ENCODE data around the gene TMEM145. TPM values are rescaled to one million over a fixed set of nuclear protein-coding genes. Genes with fewer than 3 reads are reported as not detected.
A peak's percentile ranks its signal among the peaks of the same experiment; 100 is the strongest.

TMEM145 gene
- total and polyA plus RNA-seq, 2 donors from 2014 or later: not detected

GRCh38 chr19:42303101-42303464 lies 10.0 kb upstream of the TMEM145 start:
- intact Hi-C loops (cut with DNase I): no loop called here
- Histone ChIP-seq H3K4me1 (ENCODE audit: control insufficient read depth in 2 of 3, insufficient read depth in 2 of 3, low read depth in 1 of 3, low read length in 3 of 3) (peaks cover 2 to 4% (median 2%) of the 10 kb centered on the region in 3 donors), H3K27me3 (ENCODE audit: control insufficient read depth, insufficient read depth, low read length) (no peaks in the 10 kb centered on the region), H3K9me3 (ENCODE audit: control insufficient read depth in 2 of 3, insufficient read depth in 1 of 3, low read length in 3 of 3) (no peaks in the 10 kb centered on the region), H3K27ac (ENCODE audit: low read depth in 2 of 2, low read length in 2 of 2) (no peak overlapping the region), H3K9ac (ENCODE audit: low read length in 3 of 3) (peak overlapping the region in 1 of 3 donors; percentile 37), H3K4me3 (ENCODE audit: low read length in 3 of 3) (peak overlapping the region in 2 of 3 donors; percentile 49 to 75), H3K36me3 (ENCODE audit: control insufficient read depth in 2 of 3, insufficient read depth in 3 of 3, low read length in 3 of 3) (no peaks in the 10 kb centered on the region)
- no peak for TF ChIP-seq CTCF (IDR thresholded peaks at IDR 0.05; ENCODE audit: borderline replicate concordance, extremely low read depth, insufficient read depth)
- DNase-seq (peak in 1 of 5 donors; percentile 32), FAIRE-seq (no peak)

- no peaks in the 10 kb centered on the region for H3K36me3 ChIP-seq (ENCODE audit: control insufficient read depth in 2 of 3, insufficient read depth in 3 of 3, low read length in 3 of 3)
- no peaks in the 10 kb centered on the region for H3K27me3 ChIP-seq (ENCODE audit: control insufficient read depth, insufficient read depth, low read length)
- H3K4me1 ChIP-seq (ENCODE audit: control insufficient read depth in 2 of 3, insufficient read depth in 2 of 3, low read depth in 1 of 3, low read length in 3 of 3): peaks cover 2 to 4% (median 2%) of the 10 kb centered on the region in 3 donors
- H3K4me3 ChIP-seq (ENCODE audit: low read length in 3 of 3): no peak overlapping the region
- no peak for DNase-seq
- H3K27ac ChIP-seq (ENCODE audit: low read depth in 2 of 2, low read length in 2 of 2): no peak overlapping the region
- no peak for FAIRE-seq
- H3K9me3 ChIP-seq (ENCODE audit: control insufficient read depth in 2 of 3, insufficient read depth in 1 of 3, low read length in 3 of 3): no peaks in the 10 kb centered on the region
- TF ChIP-seq CTCF (IDR thresholded peaks at IDR 0.05; ENCODE audit: borderline replicate concordance, extremely low read depth, insufficient read depth): no peak
- intact Hi-C loops (cut with DNase I): no loop called here
- no peak overlapping the region for H3K9ac ChIP-seq (ENCODE audit: low read length in 3 of 3)
These were observed 9.2 kb upstream of the TMEM145 start for GRCh38 chr19:42303876-42304275.

DNA sequence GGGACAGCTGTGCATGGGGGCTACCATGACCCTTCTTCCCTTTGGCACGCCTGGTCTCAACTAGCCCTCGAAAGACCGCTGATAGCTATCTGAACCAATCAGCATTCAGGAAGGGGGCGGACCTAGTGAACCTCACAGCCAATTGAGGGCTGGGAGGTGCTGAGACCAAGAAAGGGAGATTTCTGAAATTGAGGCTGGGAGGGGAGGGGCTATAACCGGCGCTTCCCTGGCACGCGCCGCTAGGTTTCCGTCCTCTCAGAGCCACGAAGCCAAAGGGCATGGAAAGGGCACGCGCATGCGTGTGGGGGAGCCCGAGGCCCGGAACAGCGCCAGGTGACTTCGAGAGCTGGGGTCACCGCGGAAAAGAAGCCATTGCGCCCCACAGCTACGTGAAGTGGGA lies 6.5 kb upstream of the TMEM145 start:
- no peak overlapping the region for H3K4me3 ChIP-seq (ENCODE audit: low read length in 3 of 3)
- H3K36me3 ChIP-seq (ENCODE audit: control insufficient read depth in 2 of 3, insufficient read depth in 3 of 3, low read length in 3 of 3): no peaks in the 10 kb centered on the region
- no peak for TF ChIP-seq CTCF (IDR thresholded peaks at IDR 0.05; ENCODE audit: borderline replicate concordance, extremely low read depth, insufficient read depth)
- peaks cover 0 to 4% (median 0%) of the 10 kb centered on the region in 3 donors for H3K4me1 ChIP-seq (ENCODE audit: control insufficient read depth in 2 of 3, insufficient read depth in 2 of 3, low read depth in 1 of 3, low read length in 3 of 3)
- DNase-seq (no peak), FAIRE-seq (no peak)
- no peak overlapping the region for H3K27ac ChIP-seq (ENCODE audit: low read depth in 2 of 2, low read length in 2 of 2)
- H3K9ac ChIP-seq (ENCODE audit: low read length in 3 of 3): no peak overlapping the region
- intact Hi-C loops (cut with DNase I): no loop called here
- H3K9me3 ChIP-seq (ENCODE audit: control insufficient read depth in 2 of 3, insufficient read depth in 1 of 3, low read length in 3 of 3): no peaks in the 10 kb centered on the region
- no peaks in the 10 kb centered on the region for H3K27me3 ChIP-seq (ENCODE audit: control insufficient read depth, insufficient read depth, low read length)

- H3K27me3 ChIP-seq (ENCODE audit: control insufficient read depth, insufficient read depth, low read length): no peaks in the 10 kb centered on the region
- FAIRE-seq (no peak), DNase-seq (peak in 1 of 5 donors; percentile 53)
- no peak overlapping the region for H3K27ac ChIP-seq (ENCODE audit: low read depth in 2 of 2, low read length in 2 of 2)
- H3K36me3 ChIP-seq (ENCODE audit: control insufficient read depth in 2 of 3, insufficient read depth in 3 of 3, low read length in 3 of 3): no peaks in the 10 kb centered on the region
- no peaks in the 10 kb centered on the region for H3K4me1 ChIP-seq (ENCODE audit: control insufficient read depth in 2 of 3, insufficient read depth in 2 of 3, low read depth in 1 of 3, low read length in 3 of 3)
- no peak for TF ChIP-seq CTCF (IDR thresholded peaks at IDR 0.05; ENCODE audit: borderline replicate concordance, extremely low read depth, insufficient read depth)
- no peaks in the 10 kb centered on the region for H3K9me3 ChIP-seq (ENCODE audit: control insufficient read depth in 2 of 3, insufficient read depth in 1 of 3, low read length in 3 of 3)
- intact Hi-C loops (cut with DNase I): no loop called here
- no peak overlapping the region for H3K9ac ChIP-seq (ENCODE audit: low read length in 3 of 3)
- H3K4me3 ChIP-seq (ENCODE audit: low read length in 3 of 3): no peak overlapping the region
These were observed 3.4 kb upstream of the TMEM145 start for GRCh38 chr19:42309686-42310085.

All from kidney (tissue), 14 donors.